Midbrain (tissue), 1 donor: Measurements from ENCODE around the gene TRH.
"Not testable (repeated sequence)": the region's sequence is repeated elsewhere in the genome, so short reads cannot be mapped to it uniquely, and the experiment has no call there.

Experiments
- DNase-seq: peaks from one replicate; lab custom pipeline; 2025; lab: John Stamatoyannopoulos, UW

Gene TRH

GRCh38 chr3:130010556-130010955 is 36.0 kb downstream of the TRH start:
- DNase-seq: no peak

- not testable (repeated sequence) for DNase-seq
Observed at GRCh38 chr3:130012108-130012507, 37.6 kb downstream of the TRH start.

- DNase-seq: not testable (repeated sequence)
Observed at GRCh38 chr3:130013246-130013645, 38.7 kb downstream of the TRH start.

- DNase-seq: no peak
Observed at GRCh38 chr3:130014526-130014925, 40.0 kb downstream of the TRH start.

- DNase-seq: not testable (repeated sequence)
Observed at GRCh38 chr3:130017661-130018060, 43.1 kb downstream of the TRH start.

DNA sequence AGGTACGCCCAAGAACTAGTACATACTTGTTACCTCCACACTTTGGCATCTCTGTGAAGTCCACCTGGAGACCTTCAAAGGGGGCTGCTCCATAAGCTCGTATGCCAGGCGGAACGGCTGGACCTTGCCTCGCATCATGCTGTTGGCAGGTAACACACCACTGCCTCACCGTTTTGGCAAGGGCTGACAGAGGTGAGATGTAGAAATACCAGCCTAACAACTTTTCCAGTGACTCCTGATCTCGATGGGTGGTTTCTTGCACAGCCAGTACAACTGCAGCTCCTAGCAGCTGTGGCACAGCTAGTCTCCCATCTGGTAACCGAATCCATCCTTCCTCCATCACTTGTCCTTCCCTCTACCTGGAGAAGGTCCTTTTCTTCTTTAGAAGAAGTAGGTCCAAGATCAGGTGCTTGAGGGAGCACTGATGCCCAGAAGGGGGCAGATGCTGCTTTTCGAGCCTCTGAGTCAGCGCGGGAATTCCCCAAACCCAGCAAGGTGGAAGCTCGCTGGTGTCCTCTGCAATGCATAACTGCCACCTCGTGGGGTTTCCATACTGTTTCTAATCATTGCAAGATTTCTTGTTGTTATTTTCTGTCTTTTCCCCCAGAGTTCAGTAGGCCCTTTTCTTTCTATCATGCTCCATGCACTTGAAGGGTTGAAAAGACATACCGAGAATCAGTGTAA is 51.8 kb downstream of the TRH start:
- DNase-seq: not testable (repeated sequence)

DNA sequence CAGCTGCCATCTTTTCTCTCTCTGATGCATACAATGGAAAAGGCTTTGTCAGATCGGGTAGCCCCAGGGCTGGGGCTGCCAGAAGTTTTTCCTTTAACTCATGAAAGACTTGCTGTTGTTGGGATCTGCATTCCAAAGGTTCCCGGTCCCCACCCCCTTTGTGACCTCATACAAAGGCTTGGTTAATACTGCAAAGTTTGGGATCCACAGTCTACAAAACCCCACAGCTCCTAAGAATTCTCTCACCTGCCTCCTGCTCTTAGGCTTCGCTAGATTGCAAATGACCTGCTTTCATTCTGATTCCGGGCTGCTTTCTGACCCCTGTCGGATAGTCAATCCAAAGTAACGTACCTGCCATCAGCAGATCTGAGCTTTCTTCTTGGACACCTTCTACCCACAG is 52.9 kb downstream of the TRH start:
- not testable (repeated sequence) for DNase-seq
